Measurements from ENCODE around the gene C15orf61. TPM values are rescaled to one million over a fixed set of nuclear protein-coding genes. Genes with fewer than 3 reads are reported as not detected.

The C15orf61 gene
- total RNA-seq (2022) (6.0 and 10.5 TPM in 2 replicates), Bru-seq, nascent RNA (percentile 83 among the genes with signal in this experiment), BruChase-seq, experiment 1, labeled RNA remaining after a 2-hour chase (percentile 64 among the genes with signal in this experiment), BruChase-seq, experiment 2, labeled RNA remaining after a 6-hour chase (percentile 61 among the genes with signal in this experiment)
- long read RNA-seq, full-length matches to known transcripts = 29 of 31 reads
- long read RNA-seq, partial matches to known transcripts = 0 of 31 reads
- long read RNA-seq, other reads (novel, unspliced or antisense) = 2 of 31 reads

DNA sequence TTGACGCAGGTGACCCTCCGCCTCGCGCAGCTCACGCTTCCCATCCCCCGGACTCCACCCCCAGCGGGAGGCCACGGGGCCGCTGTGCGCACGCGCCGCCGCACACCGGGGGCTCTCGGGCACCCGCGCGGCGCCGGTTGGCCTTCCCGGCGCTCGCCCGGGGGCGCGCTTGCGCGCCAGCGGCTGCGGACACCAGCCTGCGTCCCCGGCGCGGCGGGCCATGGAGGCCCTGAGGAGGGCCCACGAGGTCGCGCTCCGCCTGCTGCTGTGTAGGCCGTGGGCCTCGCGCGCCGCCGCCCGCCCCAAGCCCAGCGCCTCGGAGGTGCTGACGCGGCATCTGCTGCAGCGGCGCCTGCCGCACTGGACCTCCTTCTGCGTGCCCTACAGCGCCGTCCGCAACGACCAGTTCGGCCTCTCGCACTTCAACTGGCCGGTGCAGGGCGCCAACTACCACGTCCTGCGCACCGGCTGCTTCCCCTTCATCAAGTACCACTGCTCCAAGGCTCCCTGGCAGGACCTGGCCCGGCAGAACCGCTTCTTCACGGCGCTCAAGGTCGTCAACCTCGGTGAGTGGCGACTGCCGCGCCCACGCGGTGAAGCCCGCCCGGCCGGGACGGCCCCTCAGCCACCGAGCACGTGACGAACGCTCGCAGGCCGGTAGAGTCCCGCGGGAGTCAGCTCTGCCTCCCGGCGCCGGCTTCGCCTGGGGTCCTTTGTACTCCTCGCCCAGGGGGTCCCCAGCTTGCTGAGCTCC is at the start of gene C15orf61:
Gene C15orf61, plus strand, starts transcription at position 103 of the 754 bp plus-strand sequence. Its CDS starts 118 bp downstream, at position 221.
- Histone ChIP-seq H3K9me3 (no peaks in the 10 kb centered on the region), H3K4me1 (peaks cover 9% of the 10 kb centered on the region; the same call in 1 of the 2 replicates), H3K27me3 (replicated peaks; ENCODE audit: control insufficient read depth, insufficient read depth, low read length) (no peaks in the 10 kb centered on the region), H3K4me3 (ENCODE audit: low read depth, low read length) (peak within 1 kb of the TSS; percentile 75), H3K36me3 (ENCODE audit: control insufficient read depth, insufficient read depth, low read length) (no peaks in the 10 kb centered on the region)
- BruUV-seq (replicated peaks) = no TSS peak
- intact Hi-C loops (cut with micrococcal nuclease; ENCODE audit: unreplicated experiment) = loop anchor here (5.0 kb wide), 1 partner anchor 316 kb away; no protein-coding TSS in a partner anchor
- H3K27me3 Mint-ChIP-seq (ENCODE audit: insufficient read depth, unreplicated experiment) = no peaks in the 10 kb centered on the region
- H3K4me3 Mint-ChIP-seq (ENCODE audit: unreplicated experiment) = peak within 1 kb of the TSS; percentile 92
- CTCF ChIA-PET = interaction anchor here (0.7 to 1.0 kb wide), 2 partner anchors 63 to 318 kb away, joined by 3 to 5 read pairs; no protein-coding TSS in a partner anchor
- H3K4me1 Mint-ChIP-seq (ENCODE audit: low read depth, unreplicated experiment) = peaks cover 11% of the 10 kb centered on the region
- H3K36me3 Mint-ChIP-seq (ENCODE audit: insufficient read depth, unreplicated experiment) = peaks cover 12% of the 10 kb centered on the region
- POLR2A ChIA-PET = interaction anchor here (0.6 to 1.0 kb wide), 9 partner anchors 9 to 665 kb away, joined by 3 to 7 read pairs (median 3); partner anchors contain the start of gene MAP2K5
- H3K9me3 Mint-ChIP-seq (ENCODE audit: unreplicated experiment) = no peaks in the 10 kb centered on the region
- peak; percentile 93 to 95 for DNase-seq
- TF ChIP-seq, protein P1, sequence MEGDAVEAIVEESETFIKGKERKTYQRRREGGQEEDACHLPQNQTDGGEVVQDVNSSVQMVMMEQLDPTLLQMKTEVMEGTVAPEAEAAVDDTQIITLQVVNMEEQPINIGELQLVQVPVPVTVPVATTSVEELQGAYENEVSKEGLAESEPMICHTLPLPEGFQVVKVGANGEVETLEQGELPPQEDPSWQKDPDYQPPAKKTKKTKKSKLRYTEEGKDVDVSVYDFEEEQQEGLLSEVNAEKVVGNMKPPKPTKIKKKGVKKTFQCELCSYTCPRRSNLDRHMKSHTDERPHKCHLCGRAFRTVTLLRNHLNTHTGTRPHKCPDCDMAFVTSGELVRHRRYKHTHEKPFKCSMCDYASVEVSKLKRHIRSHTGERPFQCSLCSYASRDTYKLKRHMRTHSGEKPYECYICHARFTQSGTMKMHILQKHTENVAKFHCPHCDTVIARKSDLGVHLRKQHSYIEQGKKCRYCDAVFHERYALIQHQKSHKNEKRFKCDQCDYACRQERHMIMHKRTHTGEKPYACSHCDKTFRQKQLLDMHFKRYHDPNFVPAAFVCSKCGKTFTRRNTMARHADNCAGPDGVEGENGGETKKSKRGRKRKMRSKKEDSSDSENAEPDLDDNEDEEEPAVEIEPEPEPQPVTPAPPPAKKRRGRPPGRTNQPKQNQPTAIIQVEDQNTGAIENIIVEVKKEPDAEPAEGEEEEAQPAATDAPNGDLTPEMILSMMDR (IDR thresholded peaks at IDR 0.05; ENCODE audit: insufficient read depth in 1 of 2, low read depth in 1 of 2, low read length in 1 of 2, severe bottlenecking in 1 of 2, unreplicated experiment in 1 of 2) = no peak
- peak within 1 kb of the TSS; percentile 97 for H3K27ac Mint-ChIP-seq (ENCODE audit: unreplicated experiment)

DNA sequence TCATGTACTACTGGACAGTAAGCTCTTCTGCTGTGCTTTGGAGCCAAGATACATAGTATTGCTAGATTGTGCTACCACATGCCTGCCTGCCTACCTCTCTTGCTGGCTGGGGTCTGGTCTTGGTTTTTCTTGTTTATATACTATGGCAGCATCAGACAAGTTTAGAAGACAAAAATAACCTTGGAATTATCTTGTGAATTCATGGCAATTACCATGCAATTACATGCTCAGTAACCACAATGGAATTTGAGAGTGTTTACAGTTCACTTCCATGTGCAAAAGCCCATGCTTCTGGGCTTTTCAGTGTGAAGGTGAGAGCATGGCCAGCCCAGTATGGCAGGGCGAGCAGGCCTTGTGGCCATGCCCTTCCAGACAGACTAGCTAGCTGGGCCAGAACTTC is 48.0 kb upstream of the C15orf61 start:
- Histone ChIP-seq H3K27me3 (replicated peaks; ENCODE audit: control insufficient read depth, insufficient read depth, low read length) (no peaks in the 10 kb centered on the region), H3K4me1 (no peaks in the 10 kb centered on the region), H3K36me3 (ENCODE audit: control insufficient read depth, insufficient read depth, low read length) (no peaks in the 10 kb centered on the region), H3K9me3 (no peaks in the 10 kb centered on the region), H3K4me3 (ENCODE audit: low read depth, low read length) (no peak overlapping the region)
- intact Hi-C loops (cut with micrococcal nuclease; ENCODE audit: unreplicated experiment) = no loop called here
- no peak for DNase-seq
- H3K27me3 Mint-ChIP-seq (ENCODE audit: insufficient read depth, unreplicated experiment) = no peaks in the 10 kb centered on the region
- H3K27ac Mint-ChIP-seq (ENCODE audit: unreplicated experiment) = no peak overlapping the region
- no peaks in the 10 kb centered on the region for H3K36me3 Mint-ChIP-seq (ENCODE audit: insufficient read depth, unreplicated experiment)
- ChIA-PET POLR2A (no interaction called here), CTCF (no interaction called here)
- no peaks in the 10 kb centered on the region for H3K4me1 Mint-ChIP-seq (ENCODE audit: low read depth, unreplicated experiment)
- TF ChIP-seq, protein P1 (IDR thresholded peaks at IDR 0.05; ENCODE audit: insufficient read depth in 1 of 2, low read depth in 1 of 2, low read length in 1 of 2, severe bottlenecking in 1 of 2, unreplicated experiment in 1 of 2) = no peak
- no TSS peak for BruUV-seq (replicated peaks)
- no peaks in the 10 kb centered on the region for H3K9me3 Mint-ChIP-seq (ENCODE audit: unreplicated experiment)
- H3K4me3 Mint-ChIP-seq (ENCODE audit: unreplicated experiment) = no peak overlapping the region

DNA sequence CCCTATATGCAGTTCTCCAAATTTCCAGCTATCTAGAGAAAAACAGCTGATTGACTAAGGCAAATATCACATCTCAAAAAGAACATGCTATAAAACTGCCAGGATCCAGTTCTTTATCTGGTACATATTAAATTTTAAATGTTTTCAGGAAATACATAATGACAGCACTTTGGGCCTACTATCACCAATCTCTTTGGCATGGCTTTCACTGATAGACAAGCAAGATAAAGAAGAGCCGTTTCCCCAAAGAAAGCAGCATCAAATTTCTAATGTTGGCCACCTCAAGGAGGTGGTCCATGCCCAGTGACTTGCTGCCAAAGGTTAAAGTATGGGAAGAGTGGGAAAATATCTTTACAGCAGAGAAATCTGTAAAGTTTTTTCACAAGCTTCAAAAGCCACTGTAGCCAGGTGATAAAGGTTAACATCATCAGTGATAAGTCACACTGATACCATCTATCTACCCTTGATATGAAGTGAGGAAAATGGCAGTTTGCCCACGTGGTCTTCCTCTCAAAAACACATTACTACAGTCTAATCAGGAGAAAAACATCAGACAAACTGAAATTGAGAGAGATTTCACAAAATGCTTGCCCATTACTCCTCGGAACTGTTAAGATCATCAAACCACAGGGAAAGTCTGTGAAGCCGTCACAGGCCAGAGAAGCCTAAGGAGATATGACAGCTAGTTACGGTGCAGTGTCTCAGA is 46.4 kb upstream of the C15orf61 start:
- Histone ChIP-seq H3K36me3 (ENCODE audit: control insufficient read depth, insufficient read depth, low read length) (no peaks in the 10 kb centered on the region), H3K27me3 (replicated peaks; ENCODE audit: control insufficient read depth, insufficient read depth, low read length) (no peaks in the 10 kb centered on the region), H3K4me1 (no peaks in the 10 kb centered on the region), H3K9me3 (no peaks in the 10 kb centered on the region), H3K4me3 (ENCODE audit: low read depth, low read length) (no peak overlapping the region)
- POLR2A ChIA-PET = no interaction called here
- CTCF ChIA-PET = no interaction called here
- intact Hi-C loops (cut with micrococcal nuclease; ENCODE audit: unreplicated experiment) = no loop called here
- Mint-ChIP-seq H3K9me3 (ENCODE audit: unreplicated experiment) (no peaks in the 10 kb centered on the region), H3K4me3 (ENCODE audit: unreplicated experiment) (no peak overlapping the region), H3K27ac (ENCODE audit: unreplicated experiment) (no peak overlapping the region), H3K36me3 (ENCODE audit: insufficient read depth, unreplicated experiment) (no peaks in the 10 kb centered on the region), H3K27me3 (ENCODE audit: insufficient read depth, unreplicated experiment) (peaks cover 3% of the 10 kb centered on the region), H3K4me1 (ENCODE audit: low read depth, unreplicated experiment) (no peaks in the 10 kb centered on the region)
- no TSS peak for BruUV-seq (replicated peaks)
- TF ChIP-seq, protein P1 (IDR thresholded peaks at IDR 0.05; ENCODE audit: insufficient read depth in 1 of 2, low read depth in 1 of 2, low read length in 1 of 2, severe bottlenecking in 1 of 2, unreplicated experiment in 1 of 2) = no peak
- DNase-seq = no peak
